Hepatocyte (in vitro differentiated cells): ENCODE data around the gene HOXC4. TPM values are rescaled to one million over a fixed set of nuclear protein-coding genes. Genes with fewer than 3 reads are reported as not detected.

ENCODE experiments used
- DNase-seq: peaks from one replicate; pipeline ENCODE4 v3.0.0-alpha.2; 2016; ENCODE audit warnings: low spot score
- H2AFZ ChIP-seq: fragments of 200-600 bp; sonication (generic); 2 replicates; pipeline ENCODE4 v1.6.0; 2016; ENCODE audit warnings: antibody characterized with exemption, mild to moderate bottlenecking
- H3K27ac ChIP-seq: fragments of 200-600 bp; sonication (generic); 2 replicates; pipeline ENCODE4 v1.5.1; 2016; ENCODE audit warnings: mild to moderate bottlenecking
- H3K27me3 ChIP-seq: fragments of 200-600 bp; sonication (generic); 2 replicates; pipeline ENCODE4 v1.6.1; 2016
- H3K36me3 ChIP-seq: fragments of 200-600 bp; sonication (generic); replicated peaks from 2 replicates; pipeline ENCODE4 v1.5.1; 2016; ENCODE audit warnings: low read depth; ENCODE audit not compliant: insufficient read depth
- H3K4me1 ChIP-seq: fragments of 200-600 bp; sonication (generic); 2 replicates; pipeline ENCODE4 v1.5.1; 2016; ENCODE audit warnings: mild to moderate bottlenecking, moderate library complexity; ENCODE audit not compliant: insufficient read depth
- H3K4me2 ChIP-seq: fragments of 200-600 bp; sonication (generic); 2 replicates; pipeline ENCODE4 v1.6.0; 2016
- H3K4me3 ChIP-seq: fragments of 200-600 bp; sonication (generic); 2 replicates; pipeline ENCODE4 v1.5.1; 2016; ENCODE audit warnings: mild to moderate bottlenecking
- H3K79me2 ChIP-seq: fragments of 200-600 bp; sonication (generic); 2 replicates; pipeline ENCODE4 v1.6.0; 2017; ENCODE audit warnings: mild to moderate bottlenecking
- H3K9me2 ChIP-seq: fragments of 200-600 bp; sonication (generic); replicated peaks from 2 replicates; pipeline ENCODE4 v1.6.0; 2017; ENCODE audit warnings: mild to moderate bottlenecking; ENCODE audit not compliant: insufficient read depth
- H3K9me3 ChIP-seq: fragments of 200-600 bp; sonication (generic); 2 replicates; pipeline ENCODE4 v1.5.1; 2016; ENCODE audit warnings: low read depth, mild to moderate bottlenecking
- H4K20me1 ChIP-seq: fragments of 200-600 bp; sonication (generic); 2 replicates; pipeline ENCODE4 v1.6.0; 2016; ENCODE audit warnings: mild to moderate bottlenecking; ENCODE audit not compliant: insufficient read depth, poor library complexity, severe bottlenecking
- CTCF ChIP-seq: fragments of 200-600 bp; sonication (generic); IDR thresholded peaks from 2 replicates; pipeline ENCODE4 v1.5.1; 2016; ENCODE audit warnings: antibody characterized with exemption, mild to moderate bottlenecking; ENCODE audit not compliant: poor library complexity
- EZH2 ChIP-seq: fragments of 200-600 bp; sonication (generic); IDR thresholded peaks from 2 replicates; pipeline ENCODE4 v1.6.1; 2016; ENCODE audit warnings: antibody characterized with exemption, mild to moderate bottlenecking, borderline replicate concordance
- EZH2phosphoT487 ChIP-seq: fragments of 200-600 bp; sonication (generic); IDR thresholded peaks from one replicate; pipeline ENCODE4 v1.6.1; 2018; ENCODE audit warnings: antibody characterized with exemption, mild to moderate bottlenecking, low read depth, moderate library complexity; ENCODE audit not compliant: unreplicated experiment, severe bottlenecking
- WGBS: methylation state at CpG from one replicate; pipeline ENCODE4 v1.1.6; 2016; ENCODE audit warnings: low lambda C conversion rate; ENCODE audit errors: missing lambda C conversion rate; 5-methylcytosine and 5-hydroxymethylcytosine counted together
- polyA plus RNA-seq: library from polyadenylated mRNA; unstranded; fragments of >200 nt; fragmentation: Nextera tagmentation; extraction: Ambion mirVana; gene quantifications from 2 replicates; pipeline ENCODE4 v1.2.1, GENCODE V29; 2016
- total RNA-seq: library from RNA; depleted of rRNA; stranded (reverse); fragments of >200 nt; gene quantifications from 2 replicates; pipeline ENCODE4 v1.2.3, GENCODE V29; 2014

Gene HOXC4
- total and polyA plus RNA-seq, 2 experiments from 2014 or later, result 2.1 to 4.4 TPM

- no peak overlapping the region for H3K4me3 ChIP-seq
- H3K27ac ChIP-seq, result no peak overlapping the region
- H4K20me1 ChIP-seq, result no peaks in the 10 kb centered on the region
- H3K4me1 ChIP-seq, result peaks cover 17% of the 10 kb centered on the region
- H3K9me2 ChIP-seq, result no peaks in the 10 kb centered on the region
- no peak for DNase-seq
- peaks cover 4% of the 10 kb centered on the region for H3K79me2 ChIP-seq
- WGBS, result 11% methylated on average over 26 of the region's 26 CpGs
- no peaks in the 10 kb centered on the region for H3K9me3 ChIP-seq
- peak overlapping the region; percentile 89 for H3K4me2 ChIP-seq
- H3K36me3 ChIP-seq, result no peaks in the 10 kb centered on the region
- no peak overlapping the region for H2AFZ ChIP-seq
- peaks cover 93% of the 10 kb centered on the region for H3K27me3 ChIP-seq
- no peak for TF ChIP-seq CTCF
- TF ChIP-seq EZH2phosphoT487, result no peak
- no peak for TF ChIP-seq EZH2
Observed at GRCh38 chr12:54005531-54005852, 48.1 kb upstream of the HOXC4 start.

GRCh38 chr12:54005853-54006558 lies 47.6 kb upstream of the HOXC4 start:
- H3K4me1 ChIP-seq, result peaks cover 15% of the 10 kb centered on the region
- H3K9me2 ChIP-seq, result no peaks in the 10 kb centered on the region
- H3K79me2 ChIP-seq, result peaks cover 4% of the 10 kb centered on the region
- TF ChIP-seq EZH2phosphoT487, result no peak
- TF ChIP-seq EZH2, result peak; percentile 66
- TF ChIP-seq CTCF, result peak; percentile 98
- peak overlapping the region; percentile 61 for H3K27ac ChIP-seq
- H3K4me3 ChIP-seq, result peak overlapping the region; percentile 31
- peak; percentile 93 for DNase-seq
- H3K9me3 ChIP-seq, result no peaks in the 10 kb centered on the region
- H2AFZ ChIP-seq, result peak overlapping the region; percentile 62
- no peaks in the 10 kb centered on the region for H3K36me3 ChIP-seq
- peak overlapping the region; percentile 89 for H3K4me2 ChIP-seq
- H4K20me1 ChIP-seq, result no peaks in the 10 kb centered on the region
- H3K27me3 ChIP-seq, result peaks cover 93% of the 10 kb centered on the region
- WGBS, result 10% methylated on average over 39 of the region's 39 CpGs

- Histone ChIP-seq H3K9me3 (no peaks in the 10 kb centered on the region), H3K79me2 (peaks cover 4% of the 10 kb centered on the region), H3K27me3 (peaks cover 93% of the 10 kb centered on the region), H4K20me1 (no peaks in the 10 kb centered on the region), H2AFZ (peak overlapping the region; percentile 62), H3K4me2 (peak overlapping the region; percentile 89), H3K4me3 (peak overlapping the region; percentile 31), H3K9me2 (no peaks in the 10 kb centered on the region), H3K4me1 (peaks cover 15% of the 10 kb centered on the region), H3K36me3 (no peaks in the 10 kb centered on the region), H3K27ac (peak overlapping the region; percentile 61)
- DNase-seq, result peak; percentile 66
- 24% methylated on average over 22 of the region's 22 CpGs for WGBS
- TF ChIP-seq EZH2 (no peak), EZH2phosphoT487 (no peak), CTCF (no peak)
Observed at GRCh38 chr12:54006559-54007220, 46.9 kb upstream of the HOXC4 start.
